Measurements from ENCODE around the gene TSHZ2.

- TF ChIP-seq YY1 (IDR thresholded peaks at IDR 0.05; ENCODE audit: insufficient read depth, insufficient read length) (no peak), ZNF274 (IDR thresholded peaks at IDR 0.05; ENCODE audit: low read depth, low read length) (no peak), SUZ12 (IDR thresholded peaks at IDR 0.05; ENCODE audit: extremely low read depth, insufficient read depth, insufficient read length) (no peak)
Measured at GRCh38 chr20:53408691-53409446, 436.7 kb downstream of the TSHZ2 start.

All from NT2/D1 (cell line).